HepG2 (cell line): ENCODE measurements around the gene RPP14. TPM values are rescaled to one million over a fixed set of nuclear protein-coding genes. Genes with fewer than 3 reads are reported as not detected.

Experiments used
- ATAC-seq: fragments of 200-7000 bp; cut with Tn5 transposase; 3 replicates; pipeline ENCODE4 v1.9.1; 2020; ENCODE audit warnings: mild to moderate bottlenecking, moderate library complexity
- BruUV-seq: library from RNA; stranded (reverse); fragments of 400-500 nt; replicated peaks from 2 replicates; lab custom pipeline; 2021; lab: Mats Ljungman, UMichigan
- CTCF ChIA-PET: fragments of 300-600 bp; formaldehyde crosslinking; extraction: SDS; loops from one replicate; lab custom pipeline; 2021; ENCODE audit warnings: low total read pairs, inconsistent platforms, low intra/inter-chr PET ratio; lab: Yijun Ruan, JAX
- POLR2A ChIA-PET: fragments of 350-600 bp; sonication (Branson Sonifier 250); formaldehyde crosslinking; loops from one replicate; lab custom pipeline; 2020; ENCODE audit warnings: antibody characterized with exemption, inconsistent platforms; lab: Yijun Ruan, JAX
- DNase-seq: peaks from one replicate; pipeline ENCODE4 v3.0.0-alpha.2; 2015; ENCODE audit warnings: low spot score
- FAIRE-seq: peaks from 3 replicates; lab custom pipeline; 2011; peaks lifted over from hg19 to GRCh38; lab: Jason Lieb, UNC
- H2AFZ ChIP-seq: one replicate; pipeline ENCODE4 v1.6.1; 2011; ENCODE audit warnings: low read length, inconsistent platforms
- H3K27ac ChIP-seq: fragments of 300-600 bp; 3 replicates; pipeline ENCODE4 v1.8.0; 2011; ENCODE audit warnings: mixed run types, mild to moderate bottlenecking, mixed read lengths, low read length, inconsistent platforms; ENCODE audit not compliant: insufficient read depth; ENCODE audit errors: extremely low read length
- H3K27me3 ChIP-seq, 2 experiments: fragments of 200-600 bp in 1 of 2; 2 replicates in 1 of 2; 3 replicates in 1 of 2; pipeline versions ENCODE4 v1.6.0 to v1.8.0; 2011; ENCODE audit warnings: low read length in 2 of 2, mild to moderate bottlenecking in 2 of 2, moderate library complexity in 2 of 2, inconsistent platforms in 1 of 2; ENCODE audit not compliant: insufficient read depth in 2 of 2, control insufficient read depth in 1 of 2
- H3K36me3 ChIP-seq, 2 experiments: fragments of 200-600 bp in 1 of 2; replicated peaks in 1 of 2; 2 replicates in 1 of 2; 3 replicates in 1 of 2; pipeline versions ENCODE4 v1.5.1 to v1.8.0; 2011; ENCODE audit warnings: low read length in 2 of 2, inconsistent platforms in 1 of 2; ENCODE audit not compliant: insufficient read depth in 2 of 2, control insufficient read depth in 1 of 2
- H3K4me1 ChIP-seq: 2 replicates; pipeline ENCODE4 v1.5.1; 2012; ENCODE audit warnings: low read length, inconsistent platforms; ENCODE audit not compliant: insufficient read depth
- H3K4me2 ChIP-seq: 2 replicates; pipeline ENCODE4 v1.6.0; 2011; ENCODE audit warnings: low read depth, low read length, inconsistent platforms
- H3K4me3 ChIP-seq, 3 experiments: fragments of 200-600 bp in 1 of 3; sonication (generic), shearing (Covaris generic) in 1 of 3; replicated peaks in 1 of 3; 2 replicates each; pipeline ENCODE4 v1.5.1; 2011 to 2016; ENCODE audit warnings: low read length in 3 of 3, inconsistent platforms in 2 of 3, low read depth in 2 of 3, mild to moderate bottlenecking in 2 of 3, control low read depth in 1 of 3, mixed read lengths in 1 of 3; ENCODE audit not compliant: insufficient read depth in 1 of 3
- H3K79me2 ChIP-seq: one replicate; pipeline ENCODE4 v1.6.1; 2011; ENCODE audit warnings: low read length, inconsistent platforms; ENCODE audit not compliant: insufficient read depth
- H3K9ac ChIP-seq: 2 replicates; pipeline ENCODE4 v1.6.0; 2011; ENCODE audit warnings: mild to moderate bottlenecking, low read depth, low read length, inconsistent platforms; ENCODE audit not compliant: insufficient read depth
- H3K9me3 ChIP-seq: 2 replicates; pipeline ENCODE4 v1.5.1; 2012; ENCODE audit warnings: mild to moderate bottlenecking, low read length
- H4K20me1 ChIP-seq: 2 replicates; pipeline ENCODE4 v1.6.0; 2011; ENCODE audit warnings: inconsistent platforms, mild to moderate bottlenecking, low read length, moderate library complexity; ENCODE audit not compliant: insufficient read depth
- TEAD2 ChIP-seq: sonication (generic); formaldehyde crosslinking; IDR thresholded peaks from 2 replicates; pipeline ENCODE4 v1.9.0; 2021; ENCODE audit warnings: missing genetic modification reagents
- ZNF234 ChIP-seq: sonication (generic); formaldehyde crosslinking; conservative IDR thresholded peaks from 2 replicates; pipeline ENCODE4 v1.5.1; 2020; ENCODE audit warnings: mild to moderate bottlenecking, missing genetic modification reagents
- ZUFSP ChIP-seq: sonication (generic); formaldehyde crosslinking; IDR thresholded peaks from 2 replicates; pipeline ENCODE4 v1.9.0; 2021; ENCODE audit warnings: missing genetic modification reagents, mild to moderate bottlenecking, borderline replicate concordance
- WGBS: methylation state at CpG from one replicate; pipeline ENCODE4 v1.1.6; 2017; ENCODE audit warnings: low lambda C conversion rate; 5-methylcytosine and 5-hydroxymethylcytosine counted together
- in situ Hi-C: cut with HindIII; loops from 2 replicates; pipeline ENCODE4 v1.10.0; 2017; ENCODE audit warnings: low pct_unique_long_range_greater_than_20kb; ENCODE audit not compliant: extremely low pct_ligation_motif_present
- intact Hi-C: fragments of 100-400 bp; cut with micrococcal nuclease; formaldehyde crosslinking; loops from one replicate; pipeline ENCODE4 v1.10.0; 2022; ENCODE audit not compliant: unreplicated experiment
- polyA plus RNA-seq, 8 experiments: library from polyadenylated mRNA; depleted of rRNA in 3 of 8; stranded (reverse) in 7 of 8; unstranded in 1 of 8; fragments of >200 nt; fragmentation: Illumina TruSeq in 4 of 8; extraction: Trizol in 4 of 8; gene quantifications; 2 replicates each; pipeline versions ENCODE4 v1.2.1 to v1.2.3, GENCODE V29; 2011 to 2016; ENCODE audit warnings: low read depth in 4 of 8, missing spikeins in 1 of 8, mixed read lengths in 1 of 8; ENCODE audit not compliant: insufficient read depth in 1 of 8
- total RNA-seq, 5 experiments: library from RNA; depleted of rRNA; stranded (reverse); fragments of >200 nt; fragmentation: Illumina TruSeq; extraction: Trizol; gene quantifications; 2 replicates each; pipeline ENCODE4 v1.2.3, GENCODE V29; 2016; ENCODE audit warnings: low read depth in 1 of 5
- TF ChIP-seq, protein P1 (sequence below): sonication (generic); formaldehyde crosslinking; IDR thresholded peaks from 2 replicates; pipeline ENCODE4 v1.4.0; 2020; ENCODE audit warnings: missing genetic modification reagents, low read depth, mild to moderate bottlenecking, borderline replicate concordance

RPP14 gene
- total and polyA plus RNA-seq, 2 of the 13 experiments (the other 11 are each of a cell fraction or from before 2014, with no cell fraction given) = 15.4 to 16.2 TPM

DNA sequence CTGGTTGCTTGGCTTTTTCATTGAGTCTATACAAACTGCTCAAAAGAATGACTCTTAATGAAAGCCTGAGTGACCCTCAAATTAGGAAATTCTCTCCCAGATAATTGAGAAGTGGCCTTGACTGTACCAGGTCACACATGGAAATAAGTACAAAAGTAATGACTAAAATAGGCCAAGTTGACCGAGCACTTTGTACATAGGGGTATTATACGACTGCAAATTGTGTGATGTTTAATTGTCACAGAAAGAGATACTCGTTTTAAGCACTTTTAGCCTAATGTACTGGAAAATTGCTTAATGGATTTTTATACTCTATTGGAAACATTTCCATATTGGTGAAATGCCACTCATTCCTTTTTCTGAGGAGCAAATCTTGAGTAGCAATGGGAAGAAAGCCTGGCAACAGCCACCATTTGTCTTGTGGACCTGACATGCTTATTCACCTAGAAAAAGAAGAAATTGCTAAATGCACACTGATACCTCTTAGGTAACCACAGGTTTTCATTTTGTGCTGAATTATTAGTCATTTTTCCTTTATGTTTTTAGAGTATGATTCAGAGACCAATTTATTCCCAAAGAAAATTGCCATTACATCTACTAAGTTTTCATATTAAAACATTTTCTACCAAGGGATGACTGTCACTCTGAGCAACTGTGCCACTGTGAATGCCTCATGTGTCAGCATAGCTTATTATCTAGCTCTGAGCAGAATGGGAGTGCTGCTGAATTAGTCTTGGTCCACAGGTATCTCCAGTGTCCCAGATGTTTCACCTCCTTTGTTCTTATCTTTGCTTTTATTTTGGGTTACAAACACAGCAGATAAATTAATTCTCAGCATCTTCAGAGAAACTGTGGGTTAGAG, 17.7 kb downstream of the RPP14 start:
- Histone ChIP-seq H3K4me1 (peaks cover 54% of the 10 kb centered on the region), H3K36me3 (peaks cover 0 to 6% of the 10 kb centered on the region in 2 experiments; a peak in 1 of 5 replicates), H3K9ac (no peak overlapping the region), H3K27me3 (no peaks in the 10 kb centered on the region), H3K4me2 (no peak overlapping the region), H3K79me2 (no peaks in the 10 kb centered on the region), H3K27ac (no peak overlapping the region), H2AFZ (no peak overlapping the region), H3K9me3 (no peaks in the 10 kb centered on the region), H3K4me3 (no peak overlapping the region), H4K20me1 (no peaks in the 10 kb centered on the region; the same call in 1 of the 2 replicates)
- ChIA-PET POLR2A (interaction anchor here (3.6 kb wide), 1 partner anchor 17 kb away, joined by 18 read pairs; the partner anchor contains the start of genes HTD2 and RPP14), CTCF (no interaction called here)
- intact Hi-C loops (no loop called here), in situ Hi-C loops (loop anchor here (5.0 to 10.0 kb wide), 2 partner anchors 89 to 211 kb away; partner anchors contain the start of gene ACOX2)
- ATAC-seq = no peak
- BruUV-seq = no TSS peak
- WGBS = 75% methylated on average over 3 of the region's 3 CpGs
- no peak for DNase-seq
- TF ChIP-seq, protein P1, sequence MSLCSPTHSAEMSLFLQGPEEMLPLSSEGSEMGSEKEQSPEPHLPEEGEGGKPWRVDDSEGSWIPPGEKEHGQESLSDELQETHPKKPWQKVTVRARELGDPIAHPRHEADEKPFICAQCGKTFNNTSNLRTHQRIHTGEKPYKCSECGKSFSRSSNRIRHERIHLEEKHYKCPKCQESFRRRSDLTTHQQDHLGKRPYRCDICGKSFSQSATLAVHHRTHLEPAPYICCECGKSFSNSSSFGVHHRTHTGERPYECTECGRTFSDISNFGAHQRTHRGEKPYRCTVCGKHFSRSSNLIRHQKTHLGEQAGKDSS (CRISPR knock-in tag) = no peak
- TF ChIP-seq ZUFSP (CRISPR knock-in tag) = no peak
- no peak for TF ChIP-seq ZNF234
- TF ChIP-seq TEAD2 (CRISPR knock-in tag) = no peak
- FAIRE-seq = no peak
